SKM-1 treated with dmso at 0.1 percent for 144 hours (cell line): ENCODE measurements around the gene KRCC1.
"Not testable (repeated sequence)": the region's sequence is repeated elsewhere in the genome, so short reads cannot be mapped to it uniquely, and the experiment has no call there.

Experiments
- DNase-seq: peaks from one replicate; lab custom pipeline; 2025; ENCODE audit not compliant: unreplicated experiment; lab: John Stamatoyannopoulos, UW

Gene KRCC1

GRCh38 chr2:88042476-88042875 lies 13.1 kb downstream of the KRCC1 start:
- DNase-seq: no peak

DNA sequence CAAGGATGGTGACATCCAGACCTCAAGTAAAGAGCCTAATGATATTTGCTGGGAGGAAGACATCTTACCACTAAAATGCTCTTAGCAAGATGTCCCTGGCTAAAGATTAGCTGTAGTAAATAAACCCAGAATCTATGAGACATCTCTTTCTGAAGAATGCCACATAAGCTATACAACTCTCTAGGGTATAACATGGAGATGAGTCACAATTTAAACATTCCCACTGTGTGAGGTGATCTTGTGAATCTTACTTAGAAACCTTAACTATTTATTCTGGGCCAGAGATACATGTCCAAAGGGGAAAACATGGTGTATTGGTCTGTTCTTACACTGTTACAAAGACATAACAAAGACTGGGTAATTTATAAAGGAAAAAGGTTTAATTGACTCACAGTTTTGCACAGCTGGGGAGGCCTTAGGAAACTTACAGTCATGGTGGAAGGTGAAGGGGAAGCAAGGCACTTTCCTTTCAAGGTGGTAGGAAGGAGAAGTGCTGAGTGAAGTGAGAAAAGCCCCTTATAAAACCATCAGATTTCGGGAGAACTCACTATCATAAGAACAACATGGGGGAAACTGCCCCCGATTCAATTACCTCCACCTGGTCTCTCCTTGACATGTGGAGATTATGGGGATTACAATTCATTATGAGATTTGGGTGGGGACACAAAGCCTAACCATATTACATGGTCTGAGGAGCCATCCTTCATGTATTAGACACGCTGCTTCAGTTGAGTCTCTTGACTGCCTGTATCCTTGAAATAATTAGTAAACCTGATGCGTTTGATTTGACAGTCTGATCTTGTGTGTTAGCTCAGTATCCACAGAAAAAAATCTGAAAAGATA lies 17.1 kb downstream of the KRCC1 start:
- DNase-seq: no peak

GRCh38 chr2:88036606-88037005 lies 19.0 kb downstream of the KRCC1 start:
- peak; percentile 50 for DNase-seq

DNA sequence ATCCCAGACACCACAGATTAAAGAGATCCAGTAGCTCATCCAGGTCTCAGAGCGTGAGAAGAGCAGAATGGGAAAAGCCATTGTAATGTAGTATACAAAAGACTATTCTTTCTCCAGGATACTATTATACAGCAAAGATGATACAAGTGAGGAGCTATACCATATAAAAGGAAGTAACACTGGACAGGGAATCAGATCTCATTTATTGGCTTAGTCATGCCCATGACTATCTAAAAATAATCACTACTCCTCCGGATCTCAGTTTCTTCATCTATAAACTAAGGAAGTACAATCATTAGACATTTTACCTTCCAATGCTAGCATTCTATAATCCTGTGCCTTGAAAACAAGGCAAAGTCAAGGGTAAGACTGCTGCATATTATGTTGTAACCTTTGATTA lies 19.4 kb downstream of the KRCC1 start:
- DNase-seq: no peak

GRCh38 chr2:88032070-88032702 lies 23.4 kb downstream of the KRCC1 start:
- DNase-seq: no peak

- no peak for DNase-seq
These were observed 26.7 kb downstream of the KRCC1 start for GRCh38 chr2:88028931-88029330.

DNA sequence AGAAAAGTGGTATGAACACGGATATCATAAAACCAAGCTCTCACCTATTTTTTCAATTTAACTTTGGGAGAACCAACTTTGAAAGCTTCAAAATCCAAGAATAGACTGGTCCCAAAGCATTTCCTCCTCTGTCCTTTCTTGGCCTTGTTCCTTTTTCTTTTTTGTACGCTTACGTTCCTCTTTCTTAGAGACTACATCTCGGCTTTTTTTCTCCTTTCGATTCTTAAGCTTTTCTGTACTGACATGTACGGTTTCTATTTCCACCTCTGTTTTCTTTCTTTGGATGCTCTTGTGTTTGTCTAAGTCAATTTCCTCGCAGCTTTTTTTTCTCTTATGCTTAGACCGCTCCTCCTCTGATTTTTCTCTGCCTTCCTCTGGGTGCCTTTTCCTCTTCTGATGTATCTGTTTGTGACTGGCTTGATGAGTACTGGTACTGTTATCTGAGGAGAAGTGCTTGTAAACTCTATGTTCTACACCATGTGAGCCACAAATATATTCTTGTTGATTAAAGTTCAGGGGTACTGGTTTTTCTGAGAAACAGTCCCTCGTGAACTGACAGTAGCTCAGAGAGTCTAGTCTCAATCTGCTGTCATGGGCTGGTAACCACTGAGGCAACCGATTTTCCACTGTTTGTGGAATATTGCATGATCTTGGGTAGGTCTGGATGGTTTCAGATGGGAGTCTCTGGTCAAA lies 27.7 kb downstream of the KRCC1 start:
- DNase-seq: peak; percentile 43

GRCh38 chr2:88024509-88024908 lies 31.1 kb downstream of the KRCC1 start:
- no peak for DNase-seq

DNA sequence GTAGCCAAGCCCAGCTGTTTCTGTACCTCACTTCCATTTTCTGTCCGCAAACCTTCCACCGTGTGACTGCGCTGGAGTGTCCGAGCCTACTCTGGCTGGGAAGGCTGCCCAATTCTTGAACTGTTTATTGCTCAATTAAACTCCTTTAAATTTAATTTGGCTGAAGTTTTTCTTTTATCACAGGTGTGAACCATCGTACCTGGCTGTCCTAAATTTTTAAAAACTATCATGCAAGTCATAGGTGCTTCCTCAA lies 33.0 kb downstream of the KRCC1 start:
- DNase-seq: no peak

GRCh38 chr2:88019985-88020384 lies 35.6 kb downstream of the KRCC1 start:
- no peak for DNase-seq

GRCh38 chr2:88018909-88019308 lies 36.7 kb downstream of the KRCC1 start:
- DNase-seq: no peak

DNA sequence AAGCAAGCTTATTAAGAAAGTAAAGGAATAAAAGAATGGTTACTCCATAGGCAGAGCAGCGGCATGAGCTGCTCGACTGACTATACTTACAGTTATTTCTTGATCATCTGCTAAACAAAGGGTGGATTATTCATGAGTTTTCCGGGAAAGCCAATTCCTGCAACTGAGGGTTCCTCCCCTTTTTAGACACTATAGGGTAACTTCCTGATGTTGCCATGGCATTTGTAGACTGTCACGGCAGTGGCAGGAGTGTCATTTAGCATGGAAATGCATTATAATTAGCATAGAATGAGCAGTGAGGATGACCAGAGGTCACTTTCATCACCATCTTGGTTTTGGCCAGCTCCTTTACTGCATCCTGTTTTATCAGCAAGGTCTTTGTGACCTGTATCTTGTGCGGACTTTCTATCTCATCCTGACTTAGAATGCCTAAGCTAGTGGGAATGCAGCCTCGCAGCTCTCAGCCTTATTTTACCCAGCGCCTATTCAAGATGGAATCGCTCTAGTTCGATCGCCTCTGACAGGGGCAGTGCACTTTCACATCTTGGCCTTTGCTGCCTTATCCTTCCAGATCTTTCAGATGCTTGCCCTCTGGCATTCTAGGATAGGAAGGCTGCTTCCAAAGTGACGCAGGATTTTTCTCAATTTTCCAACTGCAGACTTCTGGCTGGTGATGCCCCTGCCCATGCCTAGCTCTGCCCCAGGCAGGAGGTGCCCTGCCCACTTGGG lies 37.3 kb downstream of the KRCC1 start:
- DNase-seq: not testable (repeated sequence)

DNA sequence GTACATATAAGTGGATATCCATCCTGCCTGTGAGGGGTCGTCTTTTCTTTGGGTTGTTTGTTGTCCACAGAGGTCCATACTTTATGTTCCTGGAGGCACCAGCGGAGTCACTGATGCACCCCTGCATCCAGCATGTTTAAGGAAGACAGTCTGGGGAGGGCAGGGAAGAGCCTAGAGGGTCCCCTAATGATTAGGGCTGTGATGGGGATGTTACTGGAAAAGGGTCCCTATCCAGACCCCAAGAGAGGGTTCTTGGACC lies 37.9 kb downstream of the KRCC1 start:
- DNase-seq: not testable (repeated sequence)

DNA sequence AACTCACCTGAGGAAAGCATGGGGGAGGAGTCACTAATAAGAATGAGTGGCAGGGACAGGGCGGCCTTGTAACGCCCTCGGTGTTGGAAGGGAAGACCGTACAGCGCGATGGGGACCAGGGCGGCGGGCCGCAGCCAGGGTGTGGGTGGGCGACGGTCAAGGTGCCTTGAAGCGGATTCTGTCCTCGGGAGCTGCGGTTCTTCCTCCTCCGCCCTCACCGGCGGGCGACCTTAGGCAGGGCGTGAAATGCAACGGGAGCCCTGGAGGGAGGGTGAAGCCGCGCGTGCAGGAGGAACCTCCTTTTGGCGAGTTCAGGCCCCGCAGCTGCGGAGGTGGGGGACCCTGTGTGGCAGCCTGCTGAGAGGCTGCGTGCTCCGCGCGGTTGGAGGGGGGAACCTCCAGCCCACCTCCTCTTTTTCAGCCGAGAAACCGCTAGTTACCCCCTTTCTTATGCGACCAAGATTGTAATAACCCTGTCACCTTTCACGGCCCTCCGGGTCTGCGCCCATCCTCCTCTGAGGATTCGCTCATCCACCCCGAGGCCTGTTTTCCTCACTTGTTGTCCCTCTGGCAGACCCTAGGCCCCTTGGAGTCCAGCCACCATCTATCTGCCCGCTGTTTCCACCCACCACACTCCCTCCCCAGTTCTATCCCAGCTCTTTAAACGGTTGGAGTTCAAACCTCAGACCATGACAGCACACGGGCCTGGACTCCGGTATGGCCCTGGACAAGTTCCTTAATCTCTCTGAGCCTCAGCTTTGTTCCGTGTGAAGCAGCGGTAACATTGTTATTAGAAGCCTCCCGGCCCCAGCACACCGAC lies 38.4 kb downstream of the KRCC1 start:
- peak; percentile 87 for DNase-seq

GRCh38 chr2:88016086-88016959 lies 39.3 kb downstream of the KRCC1 start, which contains the start of gene RNU2-63P:
Gene RNU2-63P, minus strand, starts transcription at chr2:88016547.
- peak; percentile 96 for DNase-seq

- DNase-seq: no peak
These were observed 44.6 kb downstream of the KRCC1 start for GRCh38 chr2:88011011-88011410.

GRCh38 chr2:88010136-88010535 lies 45.4 kb downstream of the KRCC1 start:
- no peak for DNase-seq

DNA sequence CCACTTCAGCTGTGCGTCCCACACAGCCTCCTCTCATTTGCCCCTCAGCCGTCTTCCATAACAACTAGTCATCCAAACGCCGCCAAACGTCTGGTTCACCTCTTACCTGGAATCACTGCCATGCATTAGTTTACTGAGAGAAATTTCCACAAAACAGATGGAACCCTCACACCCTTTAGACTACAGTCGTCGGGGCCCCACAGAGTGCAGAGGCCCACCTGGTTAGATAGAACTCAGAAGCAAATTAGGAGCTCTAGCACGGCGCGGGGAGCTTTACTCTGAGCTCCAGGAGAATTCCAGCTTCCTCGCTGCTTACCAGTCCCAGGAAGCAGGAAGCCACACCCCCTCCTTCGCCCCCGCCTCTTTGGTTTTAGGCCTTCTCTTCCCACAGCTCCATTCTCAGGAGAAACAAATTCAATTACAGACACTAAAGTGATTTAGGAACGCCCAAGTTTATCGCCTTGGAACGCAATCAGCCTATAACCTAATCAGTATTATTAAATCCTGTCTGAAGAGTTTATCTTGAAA lies 48.6 kb downstream of the KRCC1 start:
- no peak for DNase-seq

- no peak for DNase-seq
These were observed 49.8 kb downstream of the KRCC1 start for GRCh38 chr2:88005776-88006175.
